WTC11 (cell line): ENCODE data around the gene NRSN2. TPM values are rescaled to one million over a fixed set of nuclear protein-coding genes. Genes with fewer than 3 reads are reported as not detected.
A peak's percentile ranks its signal among the peaks of the same experiment; 100 is the strongest.

Experiments used
- ATAC-seq: fragments of 200-7000 bp; cut with Tn5 transposase; 2 replicates; pipeline ENCODE4 v1.10.0; 2021; ENCODE audit warnings: mild to moderate bottlenecking, moderate library complexity
- CTCF ChIA-PET: fragments of 300-600 bp; sonication (Branson Sonifier 250); formaldehyde crosslinking; loops from one replicate; lab custom pipeline; 2021; ENCODE audit warnings: antibody characterized with exemption; lab: Charles Lee
- POLR2A ChIA-PET: fragments of 350-600 bp; sonication (Branson Sonifier 250); formaldehyde crosslinking; loops from one replicate; lab custom pipeline; 2021; ENCODE audit warnings: antibody characterized with exemption; lab: Charles Lee
- DNase-seq: peaks from one replicate; pipeline ENCODE4 v3.0.0; 2021; ENCODE audit warnings: low spot score
- H3K27ac Mint-ChIP-seq: 2 replicates; pipeline ENCODE4 v1.8.0; 2021; ENCODE audit warnings: mixed read lengths
- H3K27me3 Mint-ChIP-seq: 2 replicates; pipeline ENCODE4 v1.8.0; 2021; ENCODE audit warnings: low read depth, mild to moderate bottlenecking, moderate library complexity, mixed read lengths
- H3K36me3 Mint-ChIP-seq: 2 replicates; pipeline ENCODE4 v1.8.0; 2021; ENCODE audit warnings: mixed read lengths
- H3K4me1 Mint-ChIP-seq: 2 replicates; pipeline ENCODE4 v1.8.0; 2022; ENCODE audit warnings: mixed read lengths
- H3K4me3 Mint-ChIP-seq: 2 replicates; pipeline ENCODE4 v1.8.0; 2021; ENCODE audit warnings: mild to moderate bottlenecking, moderate library complexity, mixed read lengths
- H3K9me3 Mint-ChIP-seq: 2 replicates; pipeline ENCODE4 v1.8.0; 2021; ENCODE audit warnings: mixed read lengths
- ATF3 ChIP-seq: sonication (generic); formaldehyde crosslinking; conservative IDR thresholded peaks from 2 replicates; pipeline ENCODE4 v1.8.1; 2022; ENCODE audit warnings: mild to moderate bottlenecking, missing genetic modification reagents
- CDX4 ChIP-seq: fragments of 250-450 bp; sonication (Bioruptor Pico); IDR thresholded peaks from 2 replicates; pipeline ENCODE4 v1.9.0; 2021; ENCODE audit warnings: moderate library complexity, mild to moderate bottlenecking, inconsistent platforms, borderline replicate concordance
- CREB1 ChIP-seq: sonication (generic); formaldehyde crosslinking; IDR thresholded peaks from 2 replicates; pipeline ENCODE4 v1.8.0; 2023; ENCODE audit warnings: mild to moderate bottlenecking, missing genetic modification reagents
- E2F5 ChIP-seq: sonication (generic); formaldehyde crosslinking; IDR thresholded peaks from 2 replicates; pipeline ENCODE4 v1.8.1; 2022; ENCODE audit warnings: mild to moderate bottlenecking, moderate library complexity, missing genetic modification reagents
- EMX1 ChIP-seq: fragments of 250-450 bp; sonication (Bioruptor Pico); IDR thresholded peaks from 2 replicates; pipeline ENCODE4 v1.8.0; 2021; ENCODE audit warnings: mild to moderate bottlenecking
- ETV6 ChIP-seq: sonication (generic); formaldehyde crosslinking; IDR thresholded peaks from 2 replicates; pipeline ENCODE4 v1.8.1; 2022; ENCODE audit warnings: mild to moderate bottlenecking, missing genetic modification reagents
- MXD4 ChIP-seq: fragments of 250-450 bp; sonication (Bioruptor Pico); IDR thresholded peaks from 2 replicates; pipeline ENCODE4 v1.8.0; 2021; ENCODE audit warnings: mild to moderate bottlenecking, moderate library complexity, borderline replicate concordance
- NFYB ChIP-seq: sonication (generic); formaldehyde crosslinking; conservative IDR thresholded peaks from 2 replicates; pipeline ENCODE4 v1.8.0; 2022; ENCODE audit warnings: low read depth, missing genetic modification reagents
- OVOL2 ChIP-seq: fragments of 250-450 bp; sonication (Bioruptor Pico); IDR thresholded peaks from 2 replicates; pipeline ENCODE4 v1.9.0; 2021; ENCODE audit warnings: mild to moderate bottlenecking, borderline replicate concordance
- RELA ChIP-seq: sonication (generic); formaldehyde crosslinking; IDR thresholded peaks from 2 replicates; pipeline ENCODE4 v1.8.1; 2022; ENCODE audit warnings: missing genetic modification reagents, mild to moderate bottlenecking, borderline replicate concordance
- TEAD1 ChIP-seq: sonication (generic); formaldehyde crosslinking; IDR thresholded peaks from 2 replicates; pipeline ENCODE4 v1.8.0; 2022; ENCODE audit warnings: mild to moderate bottlenecking, missing genetic modification reagents
- TP53 ChIP-seq: sonication (generic); formaldehyde crosslinking; IDR thresholded peaks from 2 replicates; pipeline ENCODE4 v1.8.1; 2023; ENCODE audit warnings: mild to moderate bottlenecking, missing genetic modification reagents
- ZNF396 ChIP-seq: fragments of 250-450 bp; sonication (Bioruptor Pico); IDR thresholded peaks from 2 replicates; pipeline ENCODE4 v1.8.0; 2021; ENCODE audit warnings: mild to moderate bottlenecking, moderate library complexity, borderline replicate concordance
- ZNF425 ChIP-seq: fragments of 250-450 bp; sonication (Bioruptor Pico); conservative IDR thresholded peaks from 2 replicates; pipeline ENCODE4 v1.9.0; 2021; ENCODE audit warnings: mild to moderate bottlenecking
- ZNF532 ChIP-seq: fragments of 250-450 bp; sonication (Bioruptor Pico); IDR thresholded peaks from 2 replicates; pipeline ENCODE4 v1.9.0; 2021; ENCODE audit warnings: mild to moderate bottlenecking, borderline replicate concordance
- total RNA-seq: library from RNA; stranded (reverse); gene quantifications from 3 replicates; pipeline ENCODE4 v1.2.3, GENCODE V29; 2021
- TF ChIP-seq, protein P1 (sequence below): sonication (generic); formaldehyde crosslinking; IDR thresholded peaks from 2 replicates; pipeline ENCODE4 v1.8.1; 2023; ENCODE audit warnings: mild to moderate bottlenecking, missing genetic modification reagents, moderate library complexity
- TF ChIP-seq, protein P2 (sequence below): sonication (generic); formaldehyde crosslinking; IDR thresholded peaks from 2 replicates; pipeline ENCODE4 v1.8.0; 2022; ENCODE audit warnings: missing genetic modification reagents
- TF ChIP-seq, protein P3 (sequence below): sonication (generic); formaldehyde crosslinking; IDR thresholded peaks from 2 replicates; pipeline ENCODE4 v1.8.0; 2022; ENCODE audit warnings: mild to moderate bottlenecking, missing genetic modification reagents
- TF ChIP-seq, protein P4 (sequence below): sonication (generic); formaldehyde crosslinking; IDR thresholded peaks from 2 replicates; pipeline ENCODE4 v1.8.0; 2022; ENCODE audit warnings: mild to moderate bottlenecking, missing genetic modification reagents

Gene NRSN2
- total RNA-seq, 1 experiment from 2014 or later, result 23.0 TPM

- H3K9me3 Mint-ChIP-seq, result peaks cover 5% of the 10 kb centered on the region
- peak; percentile 91 for DNase-seq
- ChIA-PET CTCF (interaction anchor here (0.8 to 3.9 kb wide), 16 partner anchors 9 to 60 kb away, joined by 3 to 55 read pairs (median 5); partner anchors contain the start of gene NRSN2), POLR2A (interaction anchor here (0.5 to 5.0 kb wide), 13 partner anchors 10 to 74 kb away, joined by 3 to 110 read pairs (median 5); partner anchors contain the start of genes NRSN2, TRIB3 and ZCCHC3)
- peak overlapping the region; percentile 88 for H3K4me3 Mint-ChIP-seq
- peak; percentile 31 for ATAC-seq
- H3K27ac Mint-ChIP-seq, result peak overlapping the region; percentile 100
- no peaks in the 10 kb centered on the region; the same call in 1 of the 2 replicates for H3K27me3 Mint-ChIP-seq
- H3K4me1 Mint-ChIP-seq, result peaks cover 48% of the 10 kb centered on the region
- H3K36me3 Mint-ChIP-seq, result peaks cover 27% of the 10 kb centered on the region
- TF ChIP-seq, protein P1, sequence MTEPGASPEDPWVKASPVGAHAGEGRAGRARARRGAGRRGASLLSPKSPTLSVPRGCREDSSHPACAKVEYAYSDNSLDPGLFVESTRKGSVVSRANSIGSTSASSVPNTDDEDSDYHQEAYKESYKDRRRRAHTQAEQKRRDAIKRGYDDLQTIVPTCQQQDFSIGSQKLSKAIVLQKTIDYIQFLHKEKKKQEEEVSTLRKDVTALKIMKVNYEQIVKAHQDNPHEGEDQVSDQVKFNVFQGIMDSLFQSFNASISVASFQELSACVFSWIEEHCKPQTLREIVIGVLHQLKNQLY (CRISPR knock-in tag), result no peak
- no peak for TF ChIP-seq RELA (CRISPR knock-in tag)
- TF ChIP-seq, protein P2, sequence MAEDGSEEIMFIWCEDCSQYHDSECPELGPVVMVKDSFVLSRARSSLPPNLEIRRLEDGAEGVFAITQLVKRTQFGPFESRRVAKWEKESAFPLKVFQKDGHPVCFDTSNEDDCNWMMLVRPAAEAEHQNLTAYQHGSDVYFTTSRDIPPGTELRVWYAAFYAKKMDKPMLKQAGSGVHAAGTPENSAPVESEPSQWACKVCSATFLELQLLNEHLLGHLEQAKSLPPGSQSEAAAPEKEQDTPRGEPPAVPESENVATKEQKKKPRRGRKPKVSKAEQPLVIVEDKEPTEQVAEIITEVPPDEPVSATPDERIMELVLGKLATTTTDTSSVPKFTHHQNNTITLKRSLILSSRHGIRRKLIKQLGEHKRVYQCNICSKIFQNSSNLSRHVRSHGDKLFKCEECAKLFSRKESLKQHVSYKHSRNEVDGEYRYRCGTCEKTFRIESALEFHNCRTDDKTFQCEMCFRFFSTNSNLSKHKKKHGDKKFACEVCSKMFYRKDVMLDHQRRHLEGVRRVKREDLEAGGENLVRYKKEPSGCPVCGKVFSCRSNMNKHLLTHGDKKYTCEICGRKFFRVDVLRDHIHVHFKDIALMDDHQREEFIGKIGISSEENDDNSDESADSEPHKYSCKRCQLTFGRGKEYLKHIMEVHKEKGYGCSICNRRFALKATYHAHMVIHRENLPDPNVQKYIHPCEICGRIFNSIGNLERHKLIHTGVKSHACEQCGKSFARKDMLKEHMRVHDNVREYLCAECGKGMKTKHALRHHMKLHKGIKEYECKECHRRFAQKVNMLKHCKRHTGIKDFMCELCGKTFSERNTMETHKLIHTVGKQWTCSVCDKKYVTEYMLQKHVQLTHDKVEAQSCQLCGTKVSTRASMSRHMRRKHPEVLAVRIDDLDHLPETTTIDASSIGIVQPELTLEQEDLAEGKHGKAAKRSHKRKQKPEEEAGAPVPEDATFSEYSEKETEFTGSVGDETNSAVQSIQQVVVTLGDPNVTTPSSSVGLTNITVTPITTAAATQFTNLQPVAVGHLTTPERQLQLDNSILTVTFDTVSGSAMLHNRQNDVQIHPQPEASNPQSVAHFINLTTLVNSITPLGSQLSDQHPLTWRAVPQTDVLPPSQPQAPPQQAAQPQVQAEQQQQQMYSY (CRISPR knock-in tag), result peak; percentile 60; the same call in 1 of the 2 replicates
- TF ChIP-seq OVOL2 (CRISPR knock-in tag), result no peak
- no peak for TF ChIP-seq CREB1 (CRISPR knock-in tag)
- TF ChIP-seq, protein P3, sequence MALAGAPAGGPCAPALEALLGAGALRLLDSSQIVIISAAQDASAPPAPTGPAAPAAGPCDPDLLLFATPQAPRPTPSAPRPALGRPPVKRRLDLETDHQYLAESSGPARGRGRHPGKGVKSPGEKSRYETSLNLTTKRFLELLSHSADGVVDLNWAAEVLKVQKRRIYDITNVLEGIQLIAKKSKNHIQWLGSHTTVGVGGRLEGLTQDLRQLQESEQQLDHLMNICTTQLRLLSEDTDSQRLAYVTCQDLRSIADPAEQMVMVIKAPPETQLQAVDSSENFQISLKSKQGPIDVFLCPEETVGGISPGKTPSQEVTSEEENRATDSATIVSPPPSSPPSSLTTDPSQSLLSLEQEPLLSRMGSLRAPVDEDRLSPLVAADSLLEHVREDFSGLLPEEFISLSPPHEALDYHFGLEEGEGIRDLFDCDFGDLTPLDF (CRISPR knock-in tag), result 0 out of 2 replicates have a peak, but pooled peaks have one; percentile 54
- peak; percentile 85 for TF ChIP-seq TEAD1
- peak; percentile 94 for TF ChIP-seq ETV6 (CRISPR knock-in tag)
- TF ChIP-seq ZNF396 (CRISPR knock-in tag), result no peak
- TF ChIP-seq MXD4, result no peak
- no peak for TF ChIP-seq CDX4 (CRISPR knock-in tag)
- TF ChIP-seq EMX1 (CRISPR knock-in tag), result no peak
- 0 out of 2 replicates have a peak, but pooled peaks have one; percentile 46 for TF ChIP-seq NFYB (CRISPR knock-in tag)
- no peak for TF ChIP-seq ZNF532 (CRISPR knock-in tag)
- TF ChIP-seq TP53 (CRISPR knock-in tag), result no peak
- TF ChIP-seq ZNF425 (CRISPR knock-in tag), result no peak
- no peak for TF ChIP-seq ATF3 (CRISPR knock-in tag)
- TF ChIP-seq, protein P4, sequence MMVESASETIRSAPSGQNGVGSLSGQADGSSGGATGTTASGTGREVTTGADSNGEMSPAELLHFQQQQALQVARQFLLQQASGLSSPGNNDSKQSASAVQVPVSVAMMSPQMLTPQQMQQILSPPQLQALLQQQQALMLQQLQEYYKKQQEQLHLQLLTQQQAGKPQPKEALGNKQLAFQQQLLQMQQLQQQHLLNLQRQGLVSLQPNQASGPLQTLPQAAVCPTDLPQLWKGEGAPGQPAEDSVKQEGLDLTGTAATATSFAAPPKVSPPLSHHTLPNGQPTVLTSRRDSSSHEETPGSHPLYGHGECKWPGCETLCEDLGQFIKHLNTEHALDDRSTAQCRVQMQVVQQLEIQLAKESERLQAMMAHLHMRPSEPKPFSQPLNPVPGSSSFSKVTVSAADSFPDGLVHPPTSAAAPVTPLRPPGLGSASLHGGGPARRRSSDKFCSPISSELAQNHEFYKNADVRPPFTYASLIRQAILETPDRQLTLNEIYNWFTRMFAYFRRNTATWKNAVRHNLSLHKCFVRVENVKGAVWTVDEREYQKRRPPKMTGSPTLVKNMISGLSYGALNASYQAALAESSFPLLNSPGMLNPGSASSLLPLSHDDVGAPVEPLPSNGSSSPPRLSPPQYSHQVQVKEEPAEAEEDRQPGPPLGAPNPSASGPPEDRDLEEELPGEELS (CRISPR knock-in tag), result peak; percentile 94
- peak; percentile 93 for TF ChIP-seq E2F5 (CRISPR knock-in tag)
Measured at GRCh38 chr20:324177-325044, 22.5 kb upstream of the NRSN2 start.
